ENCODE measurements around the gene HSDL1. TPM values are rescaled to one million over a fixed set of nuclear protein-coding genes. Genes with fewer than 3 reads are reported as not detected.

HSDL1 gene
- total and polyA plus RNA-seq, 10 of the 15 experiments (the other 5 are each of a cell fraction or from before 2014, with no cell fraction given) = 2.0 to 13.4 (median 5.6) TPM

DNA sequence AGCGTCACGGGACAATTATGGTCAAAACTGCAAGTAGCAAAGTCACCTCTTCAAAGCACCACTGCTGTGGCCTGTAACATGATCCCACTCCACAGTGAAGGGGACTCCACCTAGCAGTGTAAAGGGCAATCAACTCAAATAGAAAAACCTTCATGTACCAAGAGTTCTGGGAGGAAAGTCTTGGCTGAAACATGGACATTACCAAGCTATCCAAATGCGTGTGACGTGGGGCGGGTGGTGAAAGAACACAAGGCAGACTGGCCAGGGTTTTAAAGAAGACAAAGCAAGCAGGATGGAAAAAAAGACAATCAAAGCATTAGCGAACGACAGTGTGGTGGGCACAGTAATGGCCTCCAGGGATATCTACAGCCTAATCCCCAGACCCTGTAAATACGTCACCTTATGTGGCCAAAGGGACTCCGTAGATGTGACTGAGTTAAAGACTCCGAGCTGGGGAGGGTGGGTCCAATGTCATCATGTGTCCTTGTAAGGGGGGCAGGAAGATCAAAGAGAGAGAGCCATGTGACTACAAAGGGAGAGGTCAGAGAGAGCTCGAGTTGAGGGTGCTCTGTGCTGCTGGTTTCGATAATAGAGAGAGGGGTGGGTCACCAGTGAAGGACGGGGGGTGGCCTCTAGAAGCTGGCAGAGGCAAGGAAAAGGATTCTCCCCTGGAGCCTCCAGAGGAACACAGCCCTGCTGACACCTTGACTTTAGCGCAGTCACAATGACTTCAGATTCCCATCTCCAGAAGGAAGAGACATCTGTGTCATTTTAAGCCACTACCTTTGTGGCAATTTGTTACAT, 6.0 kb downstream of the HSDL1 start:
- Histone ChIP-seq H3K9me3 (replicated peaks; ENCODE audit: control insufficient read depth, insufficient read depth, low read length) (no peaks in the 10 kb centered on the region), H3K4me3 (no peak overlapping the region), H3K27ac (ENCODE audit: control insufficient read depth, insufficient read depth) (no peak overlapping the region), H2AFZ (ENCODE audit: control insufficient read depth, low read depth, low read length) (peak overlapping the region; percentile 29; the same call in 1 of the 2 replicates), H4K20me1 (ENCODE audit: control insufficient read depth, insufficient read depth) (no peaks in the 10 kb centered on the region), H3K79me2 (ENCODE audit: control insufficient read depth, insufficient read depth, low read length) (peaks cover 1% of the 10 kb centered on the region), H3K9ac (ENCODE audit: control insufficient read depth, insufficient read depth, low read length) (no peak overlapping the region), H3K4me1 (ENCODE audit: control insufficient read depth, insufficient read depth, low read length) (peaks cover 11% of the 10 kb centered on the region), H3K27me3 (replicated peaks in 1 of 2; ENCODE audit: control insufficient read depth in 2 of 2, insufficient read depth in 2 of 2, low read length in 1 of 2) (no peaks in the 10 kb centered on the region), H3K36me3 (ENCODE audit: control insufficient read depth in 2 of 2, insufficient read depth in 2 of 2, low read length in 1 of 2) (no peaks in the 10 kb centered on the region), H3K4me2 (ENCODE audit: control insufficient read depth, insufficient read depth) (peak overlapping the region; percentile 71)
- POLR2A ChIA-PET = no interaction called here
- CTCF ChIA-PET = interaction anchor here (0.8 to 1.5 kb wide), 7 partner anchors 16 to 53 kb away, joined by 3 to 7 read pairs (median 3); partner anchors contain the start of gene TAF1C
- no TSS peak for BruUV-seq (replicated peaks)
- in situ Hi-C loops (cut with MboI) (no loop called here), intact Hi-C loops (cut with micrococcal nuclease; ENCODE audit: unreplicated experiment) (no loop called here)
- peak; percentile 97 for ATAC-seq
- FAIRE-seq = peak; percentile 87
- SMC1A ChIA-PET (ENCODE audit: uncharacterized antibody, unreplicated experiment) = interaction anchor here (0.7 to 1.5 kb wide), 3 partner anchors 22 to 51 kb away, joined by 3 to 4 read pairs (median 3); no protein-coding TSS in a partner anchor
- RAD21 ChIA-PET (ENCODE audit: unreplicated experiment) = interaction anchor here (0.8 kb wide), 1 partner anchor 26 kb away, joined by 3 read pairs; no protein-coding TSS in a partner anchor
- DNase-seq (ENCODE audit: low read depth, low spot score) = peak; percentile 56
- 80% methylated on average over 14 of the region's 14 CpGs for WGBS (ENCODE audit: insufficient coverage, insufficient replicate concordance, low lambda C conversion rate, missing lambda C conversion rate)
- TF ChIP-seq, protein P1, sequence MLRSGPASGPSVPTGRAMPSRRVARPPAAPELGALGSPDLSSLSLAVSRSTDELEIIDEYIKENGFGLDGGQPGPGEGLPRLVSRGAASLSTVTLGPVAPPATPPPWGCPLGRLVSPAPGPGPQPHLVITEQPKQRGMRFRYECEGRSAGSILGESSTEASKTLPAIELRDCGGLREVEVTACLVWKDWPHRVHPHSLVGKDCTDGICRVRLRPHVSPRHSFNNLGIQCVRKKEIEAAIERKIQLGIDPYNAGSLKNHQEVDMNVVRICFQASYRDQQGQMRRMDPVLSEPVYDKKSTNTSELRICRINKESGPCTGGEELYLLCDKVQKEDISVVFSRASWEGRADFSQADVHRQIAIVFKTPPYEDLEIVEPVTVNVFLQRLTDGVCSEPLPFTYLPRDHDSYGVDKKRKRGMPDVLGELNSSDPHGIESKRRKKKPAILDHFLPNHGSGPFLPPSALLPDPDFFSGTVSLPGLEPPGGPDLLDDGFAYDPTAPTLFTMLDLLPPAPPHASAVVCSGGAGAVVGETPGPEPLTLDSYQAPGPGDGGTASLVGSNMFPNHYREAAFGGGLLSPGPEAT (IDR thresholded peaks at IDR 0.05; ENCODE audit: low read depth) = peak; percentile 67
- TF ChIP-seq, protein P2, sequence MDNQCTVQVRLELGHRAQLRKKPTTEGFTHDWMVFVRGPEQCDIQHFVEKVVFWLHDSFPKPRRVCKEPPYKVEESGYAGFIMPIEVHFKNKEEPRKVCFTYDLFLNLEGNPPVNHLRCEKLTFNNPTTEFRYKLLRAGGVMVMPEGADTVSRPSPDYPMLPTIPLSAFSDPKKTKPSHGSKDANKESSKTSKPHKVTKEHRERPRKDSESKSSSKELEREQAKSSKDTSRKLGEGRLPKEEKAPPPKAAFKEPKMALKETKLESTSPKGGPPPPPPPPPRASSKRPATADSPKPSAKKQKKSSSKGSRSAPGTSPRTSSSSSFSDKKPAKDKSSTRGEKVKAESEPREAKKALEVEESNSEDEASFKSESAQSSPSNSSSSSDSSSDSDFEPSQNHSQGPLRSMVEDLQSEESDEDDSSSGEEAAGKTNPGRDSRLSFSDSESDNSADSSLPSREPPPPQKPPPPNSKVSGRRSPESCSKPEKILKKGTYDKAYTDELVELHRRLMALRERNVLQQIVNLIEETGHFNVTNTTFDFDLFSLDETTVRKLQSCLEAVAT (IDR thresholded peaks at IDR 0.05) = no peak
- TF ChIP-seq HCFC1 (IDR thresholded peaks at IDR 0.05; ENCODE audit: low read length) (no peak), BHLHE40 (IDR thresholded peaks at IDR 0.05; ENCODE audit: borderline replicate concordance in 1 of 2, low read depth in 2 of 2, low read length in 1 of 2) (peak; percentile 89 to 91), EP300 (IDR thresholded peaks at IDR 0.05; ENCODE audit: borderline replicate concordance in 1 of 2, control insufficient read depth in 1 of 2, low read depth in 2 of 2, low read length in 2 of 2) (peak; percentile 33 to 36; a peak in 1 of 4 replicates), MYC (IDR thresholded peaks at IDR 0.05; ENCODE audit: insufficient read depth, insufficient read length, insufficient replicate concordance, low read length, severe bottlenecking) (no peak), MEF2A (IDR thresholded peaks at IDR 0.05; ENCODE audit: insufficient read depth, low read depth, low read length) (no peak), RUNX3 (IDR thresholded peaks at IDR 0.05; ENCODE audit: low read length) (peak; percentile 69), MTA2 (IDR thresholded peaks at IDR 0.05; ENCODE audit: low read depth) (peak; percentile 46; the same call in 1 of the 2 replicates), IKZF2 (IDR thresholded peaks at IDR 0.05) (peak; percentile 51 to 54; a peak in 2 of 4 replicates), CREM (IDR thresholded peaks at IDR 0.05; ENCODE audit: low read depth) (0 out of 2 replicates have a peak, but pooled peaks have one; percentile 21), IKZF1 (conservative IDR thresholded peaks at IDR 0.05) (peak; percentile 40), NBN (IDR thresholded peaks at IDR 0.05) (no peak), ZBTB33 (IDR thresholded peaks at IDR 0.05) (no peak), SPI1 (IDR thresholded peaks at IDR 0.05; ENCODE audit: borderline replicate concordance, insufficient read depth, low read depth, low read length) (no peak), BRCA1 (IDR thresholded peaks at IDR 0.05; ENCODE audit: low read depth, low read length) (no peak), JUND (IDR thresholded peaks at IDR 0.05; ENCODE audit: low read depth, low read length) (no peak), HDGF (IDR thresholded peaks at IDR 0.05) (0 out of 2 replicates have a peak, but pooled peaks have one; percentile 23), HDAC6 (IDR thresholded peaks at IDR 0.05; ENCODE audit: unreplicated experiment) (no peak)
